SK-N-SH treated with all-trans-retinoic acid at 6 μM for 48 hours (cell line): ENCODE measurements around the gene AZU1.

Source experiments
- BACH2 ChIP-seq: fragments of 250-450 bp; sonication (Bioruptor Pico); IDR thresholded peaks from 2 replicates; pipeline ENCODE4 v1.9.0; 2021; ENCODE audit warnings: mild to moderate bottlenecking, borderline replicate concordance
- CREB5 ChIP-seq: fragments of 250-450 bp; sonication (Bioruptor Pico); IDR thresholded peaks from 2 replicates; pipeline ENCODE4 v1.5.1; 2020; ENCODE audit warnings: low read depth, mild to moderate bottlenecking, moderate library complexity
- CSDC2 ChIP-seq: fragments of 250-450 bp; sonication (Bioruptor Pico); IDR thresholded peaks from 2 replicates; pipeline ENCODE4 v1.5.0; 2020; ENCODE audit warnings: mild to moderate bottlenecking, moderate library complexity
- ISL1 ChIP-seq: fragments of 250-450 bp; sonication (Bioruptor Pico); IDR thresholded peaks from 2 replicates; pipeline ENCODE4 v2.1.2; 2022; ENCODE audit warnings: mild to moderate bottlenecking, moderate library complexity
- OSR1 ChIP-seq: fragments of 250-450 bp; sonication (Bioruptor Pico); IDR thresholded peaks from 2 replicates; pipeline ENCODE4 v1.8.0; 2022; ENCODE audit warnings: moderate library complexity, mild to moderate bottlenecking, inconsistent platforms
- PATZ1 ChIP-seq: fragments of 250-450 bp; sonication (Bioruptor Pico); IDR thresholded peaks from 2 replicates; pipeline ENCODE4 v1.8.0; 2020; ENCODE audit warnings: mild to moderate bottlenecking, moderate library complexity, borderline replicate concordance
- POU6F1 ChIP-seq: fragments of 250-450 bp; sonication (Bioruptor Pico); IDR thresholded peaks from 2 replicates; pipeline ENCODE4 v1.8.0; 2021; ENCODE audit warnings: low read depth, mild to moderate bottlenecking, moderate library complexity, borderline replicate concordance
- PPARA ChIP-seq: fragments of 250-450 bp; sonication (Bioruptor Pico); IDR thresholded peaks from 2 replicates; pipeline ENCODE4 v1.5.0; 2020; ENCODE audit warnings: mild to moderate bottlenecking, borderline replicate concordance
- RARB ChIP-seq: fragments of 250-450 bp; sonication (Bioruptor Pico); IDR thresholded peaks from 2 replicates; pipeline ENCODE4 v1.8.0; 2021; ENCODE audit warnings: mild to moderate bottlenecking, moderate library complexity
- TCF4 ChIP-seq: fragments of 250-450 bp; sonication (Bioruptor Pico); IDR thresholded peaks from 2 replicates; pipeline ENCODE4 v1.8.0; 2021; ENCODE audit warnings: mild to moderate bottlenecking, moderate library complexity, borderline replicate concordance
- TOX ChIP-seq: fragments of 250-450 bp; sonication (Bioruptor Pico); IDR thresholded peaks from 2 replicates; pipeline ENCODE4 v1.8.0; 2021; ENCODE audit warnings: mild to moderate bottlenecking, moderate library complexity, borderline replicate concordance
- ZC3H10 ChIP-seq: fragments of 250-450 bp; sonication (Bioruptor Pico); IDR thresholded peaks from 2 replicates; pipeline ENCODE4 v1.5.1; 2021; ENCODE audit warnings: mild to moderate bottlenecking, moderate library complexity
- ZNF565 ChIP-seq: fragments of 450-650 bp; formaldehyde crosslinking; conservative IDR thresholded peaks from 2 replicates; pipeline ENCODE4 v1.5.0; 2020; ENCODE audit warnings: low read depth, mild to moderate bottlenecking, moderate library complexity

GRCh38 chr19:871446-872265 lies 44.0 kb downstream of the AZU1 start:
- TF ChIP-seq PATZ1 (no peak), ZNF565 (CRISPR knock-in tag) (no peak), ISL1 (CRISPR knock-in tag) (no peak), RARB (no peak), BACH2 (CRISPR knock-in tag) (no peak), CSDC2 (CRISPR knock-in tag) (no peak), TOX (CRISPR knock-in tag) (no peak), ZC3H10 (CRISPR knock-in tag) (no peak), OSR1 (no peak), POU6F1 (CRISPR knock-in tag) (no peak), PPARA (CRISPR knock-in tag) (no peak), TCF4 (CRISPR knock-in tag) (no peak), CREB5 (CRISPR knock-in tag) (no peak)
